CD14-positive monocyte (primary cell): Measurements from ENCODE around the gene PYROXD2. TPM values are rescaled to one million over a fixed set of nuclear protein-coding genes. Genes with fewer than 3 reads are reported as not detected.

Experiments
- DNase-seq, 3 donors: peaks; one replicate each; pipeline ENCODE4 v3.0.0-alpha.2; 2011 to 2022
- H2AFZ ChIP-seq: 2 replicates; pipeline ENCODE4 v1.6.0; 2012; ENCODE audit warnings: mild to moderate bottlenecking, low read depth, low read length, inconsistent platforms; ENCODE audit not compliant: insufficient read depth, poor library complexity, severe bottlenecking
- H3K27ac ChIP-seq, 2 donors: 1 replicate in 1 of 2; 2 replicates in 1 of 2; pipeline ENCODE4 v1.5.1; 2012 to 2013; ENCODE audit warnings: low read length in 2 of 2, control low read depth in 1 of 2, inconsistent platforms in 1 of 2, low read depth in 1 of 2, mild to moderate bottlenecking in 1 of 2
- H3K27me3 ChIP-seq, 2 donors: one replicate each; pipeline versions ENCODE4 v1.6.0 to v1.6.1; 2011 to 2013; ENCODE audit warnings: low read length in 2 of 2; ENCODE audit not compliant: control insufficient read depth in 2 of 2, insufficient read depth in 2 of 2
- H3K36me3 ChIP-seq, 2 donors: replicated peaks in 1 of 2; 1 replicate in 1 of 2; 2 replicates in 1 of 2; pipeline versions ENCODE4 v1.5.1 to v1.6.1; 2012 to 2013; ENCODE audit warnings: low read length in 2 of 2, control low read depth in 1 of 2, inconsistent platforms in 1 of 2, mild to moderate bottlenecking in 1 of 2; ENCODE audit not compliant: insufficient read depth in 2 of 2, control insufficient read depth in 1 of 2
- H3K4me1 ChIP-seq, 2 donors: 1 replicate in 1 of 2; 2 replicates in 1 of 2; pipeline versions ENCODE4 v1.5.1 to v1.6.1; 2012 to 2013; ENCODE audit warnings: low read length in 2 of 2, control low read depth in 1 of 2, inconsistent platforms in 1 of 2, mild to moderate bottlenecking in 1 of 2, moderate library complexity in 1 of 2; ENCODE audit not compliant: insufficient read depth in 2 of 2, control insufficient read depth in 1 of 2
- H3K4me2 ChIP-seq: replicated peaks from 2 replicates; pipeline ENCODE3; 2012; ENCODE audit warnings: low read length, moderate library complexity, mild to moderate bottlenecking; ENCODE audit not compliant: poor library complexity, severe bottlenecking; ENCODE audit errors: extremely low read depth
- H3K4me3 ChIP-seq, 3 experiments: fragments of 200-600 bp in 1 of 3; sonication (generic) in 1 of 3; replicated peaks in 1 of 3; 1 replicate in 2 of 3; 2 replicates in 1 of 3; pipeline ENCODE4 v1.5.1; 2011 to 2013; ENCODE audit warnings: low read length in 3 of 3, mild to moderate bottlenecking in 3 of 3, control low read depth in 2 of 3, low read depth in 2 of 3, inconsistent platforms in 1 of 3, moderate library complexity in 1 of 3
- H3K79me2 ChIP-seq: 2 replicates; pipeline ENCODE4 v1.6.0; 2012; ENCODE audit warnings: mild to moderate bottlenecking, control low read depth, inconsistent platforms, low read length, moderate library complexity; ENCODE audit not compliant: insufficient read depth
- H3K9ac ChIP-seq: 2 replicates; pipeline ENCODE4 v1.6.0; 2017; ENCODE audit warnings: low read length, mild to moderate bottlenecking; ENCODE audit not compliant: insufficient read depth, poor library complexity, severe bottlenecking
- H3K9me3 ChIP-seq, 2 donors: replicated peaks in 1 of 2; 1 replicate in 1 of 2; 2 replicates in 1 of 2; pipeline versions ENCODE4 v1.5.1 to v1.6.1; 2012 to 2013; ENCODE audit warnings: low read length in 2 of 2, control low read depth in 1 of 2; ENCODE audit not compliant: control insufficient read depth in 1 of 2, insufficient read depth in 1 of 2
- H4K20me1 ChIP-seq: 2 replicates; pipeline ENCODE4 v1.6.0; 2012; ENCODE audit warnings: mild to moderate bottlenecking, low read length, control low read depth, moderate library complexity; ENCODE audit not compliant: insufficient read depth
- H3K27ac Mint-ChIP-seq, 7 donors: one replicate each; pipeline ENCODE4 v1.8.0; 2020; ENCODE audit warnings: mild to moderate bottlenecking in 7 of 7, mixed read lengths in 7 of 7, moderate library complexity in 6 of 7, inconsistent platforms in 2 of 7
- H3K27me3 Mint-ChIP-seq, 3 donors: one replicate each; pipeline ENCODE4 v1.8.0; 2021 to 2022; ENCODE audit warnings: low read depth in 3 of 3, mild to moderate bottlenecking in 3 of 3, mixed read lengths in 3 of 3, moderate library complexity in 3 of 3, inconsistent platforms in 1 of 3
- H3K36me3 Mint-ChIP-seq, 2 donors: one replicate each; pipeline ENCODE4 v1.8.0; 2020; ENCODE audit warnings: mixed read lengths in 2 of 2, inconsistent platforms in 1 of 2, mild to moderate bottlenecking in 1 of 2
- H3K4me1 Mint-ChIP-seq: one replicate; pipeline ENCODE4 v1.8.0; 2020; ENCODE audit warnings: mild to moderate bottlenecking, mixed read lengths
- H3K4me3 Mint-ChIP-seq, 2 donors: one replicate each; pipeline ENCODE4 v1.8.0; 2020; ENCODE audit warnings: mild to moderate bottlenecking in 2 of 2, mixed read lengths in 2 of 2, moderate library complexity in 1 of 2
- H3K9me3 Mint-ChIP-seq, 7 donors: one replicate each; pipeline ENCODE4 v1.8.0; 2020 to 2022; ENCODE audit warnings: mixed read lengths in 7 of 7, mild to moderate bottlenecking in 6 of 7, moderate library complexity in 6 of 7, inconsistent platforms in 2 of 7
- CTCF ChIP-seq: fragments of 200-600 bp; IDR thresholded peaks from one replicate; pipeline ENCODE4 v1.8.0; 2022; ENCODE audit warnings: antibody characterized with exemption, mild to moderate bottlenecking
- WGBS: methylation state at CpG from one replicate; pipeline ENCODE4 v1.1.5; 2013; ENCODE audit warnings: missing lambda C conversion rate; ENCODE audit not compliant: insufficient coverage; 5-methylcytosine and 5-hydroxymethylcytosine counted together
- intact Hi-C, 2 donors: fragments of 100-400 bp; cut with micrococcal nuclease; formaldehyde crosslinking; loops; one replicate each; pipeline versions ENCODE4 v1.15.0 to v1.15.1; 2023
- polyA plus RNA-seq, 3 donors: library from polyadenylated mRNA; depleted of rRNA in 1 of 3; unstranded in 2 of 3; stranded (reverse) in 1 of 3; fragments of 300-500 nt in 2 of 3; fragments of >200 nt in 1 of 3; fragmentation: Illumina TruSeq in 2 of 3; gene quantifications; 1 replicate in 2 of 3; 2 replicates in 1 of 3; pipeline ENCODE4 v1.2.3, GENCODE V29; 2012 to 2021

Gene PYROXD2
- polyA plus RNA-seq, 3 donors: 0.27 to 21.6 (median 1.00) TPM

GRCh38 chr10:98446661-98447221, 31.8 kb upstream of the PYROXD2 start, which contains the start of gene HPS1:
Gene HPS1 (minus strand): TSS chr10:98446935. CDS start chr10:98443240, 3,695 bp downstream.
- 2% methylated on average over 42 of the region's 47 CpGs for WGBS
- Histone ChIP-seq H3K4me2 (peak within 1 kb of the TSS; percentile 85), H3K9me3 (no peaks in the 10 kb centered on the region), H2AFZ (peak within 1 kb of the TSS; percentile 90), H4K20me1 (peaks cover 42% of the 10 kb centered on the region), H3K4me1 (peaks cover 22 to 29% of the 10 kb centered on the region in 2 donors), H3K27ac (peak within 1 kb of the TSS; percentile 90 to 92), H3K79me2 (peaks cover 49% of the 10 kb centered on the region), H3K27me3 (peaks cover 0 to 2% of the 10 kb centered on the region in 2 donors), H3K9ac (peak within 1 kb of the TSS; percentile 95), H3K4me3 (peak within 1 kb of the TSS; percentile 86 to 95 (median 94)), H3K36me3 (peaks cover 32 to 35% of the 10 kb centered on the region in 2 donors)
- intact Hi-C loops: no loop called here
- peak; percentile 64 to 68 (median 64) for DNase-seq
- H3K27me3 Mint-ChIP-seq: peaks cover 1 to 13% (median 2%) of the 10 kb centered on the region in 3 donors
- peaks cover 39% of the 10 kb centered on the region for H3K4me1 Mint-ChIP-seq
- H3K4me3 Mint-ChIP-seq: peak within 1 kb of the TSS; percentile 92 to 95
- TF ChIP-seq CTCF: no peak
- H3K9me3 Mint-ChIP-seq: peaks cover 0 to 6% (median 0%) of the 10 kb centered on the region in 7 donors
- H3K36me3 Mint-ChIP-seq: peaks cover 33 to 37% of the 10 kb centered on the region in 2 donors
- H3K27ac Mint-ChIP-seq: peak within 1 kb of the TSS; percentile 88 to 96 (median 93)

- H3K4me3 ChIP-seq: peak overlapping the region; percentile 86 to 95 (median 94)
- peak overlapping the region; percentile 95 for H3K9ac ChIP-seq
- H2AFZ ChIP-seq: peak overlapping the region; percentile 90
- peaks cover 47% of the 10 kb centered on the region for H4K20me1 ChIP-seq
- peak overlapping the region; percentile 85 for H3K4me2 ChIP-seq
- H3K27me3 ChIP-seq: peaks cover 0 to 2% of the 10 kb centered on the region in 2 donors
- peak overlapping the region; percentile 92 to 95 for H3K4me3 Mint-ChIP-seq
- under 1% methylated on average over 17 of the region's 28 CpGs for WGBS
- no peaks in the 10 kb centered on the region for H3K9me3 ChIP-seq
- H3K27ac ChIP-seq: peak overlapping the region; percentile 90 to 92
- intact Hi-C loops: no loop called here
- peaks cover 37 to 41% of the 10 kb centered on the region in 2 donors for H3K36me3 ChIP-seq
- peak; percentile 30 to 48 (median 48) for DNase-seq
- TF ChIP-seq CTCF: no peak
- H3K36me3 Mint-ChIP-seq: peaks cover 38 to 42% of the 10 kb centered on the region in 2 donors
- H3K9me3 Mint-ChIP-seq: peaks cover 0 to 6% (median 0%) of the 10 kb centered on the region in 7 donors
- peak overlapping the region; percentile 88 to 96 (median 93) for H3K27ac Mint-ChIP-seq
- H3K79me2 ChIP-seq: peaks cover 53% of the 10 kb centered on the region
- H3K4me1 Mint-ChIP-seq: peaks cover 43% of the 10 kb centered on the region
- H3K4me1 ChIP-seq: peaks cover 22 to 29% of the 10 kb centered on the region in 2 donors
- H3K27me3 Mint-ChIP-seq: peaks cover 1 to 13% (median 2%) of the 10 kb centered on the region in 3 donors
Measured at GRCh38 chr10:98446151-98446660, 31.2 kb upstream of the PYROXD2 start.
